Keratinocyte (primary cell): Measurements from ENCODE around the gene DLG1.

Source experiments
- CTCF ChIP-seq, 3 experiments: IDR thresholded peaks in 1 of 3; conservative IDR thresholded peaks in 1 of 3; optimal IDR thresholded peaks in 1 of 3; 2 replicates in 2 of 3; 3 replicates in 1 of 3; pipeline versions ENCODE3 to v1.5.1; 2011; ENCODE audit warnings: low read length in 3 of 3, mild to moderate bottlenecking in 3 of 3, moderate library complexity in 2 of 3, control low read depth in 1 of 3, inconsistent platforms in 1 of 3; ENCODE audit not compliant: insufficient read depth in 2 of 3; ENCODE audit errors: extremely low read depth in 1 of 3
- EZH2 ChIP-seq: IDR thresholded peaks from one replicate; pipeline ENCODE4 v1.6.1; 2012; ENCODE audit warnings: inconsistent platforms, mild to moderate bottlenecking, low read length, moderate library complexity

GRCh38 chr3:197183582-197183981, 114.8 kb downstream of the DLG1 start:
- TF ChIP-seq CTCF (optimal IDR thresholded peaks at IDR 0.05 in 1 of 3, IDR thresholded peaks at IDR 0.05 in 1 of 3, conservative IDR thresholded peaks at IDR 0.05 in 1 of 3; ENCODE audit: extremely low read depth in 1 of 3, insufficient read depth in 2 of 3, low read length in 3 of 3) (no peak), EZH2 (no peak)
